Peyer's patch (tissue), 4 donors: ENCODE data around the gene RNF125.

Experiments used
- CTCF ChIP-seq, 6 experiments: fragments of 450-650 bp in 4 of 6; fragments of 200-600 bp in 2 of 6; sonication (generic) in 1 of 6; IDR thresholded peaks; one replicate each; pipeline ENCODE4 v1.5.1; 2017 to 2019; ENCODE audit warnings: antibody characterized with exemption in 6 of 6, mild to moderate bottlenecking in 3 of 6, moderate library complexity in 1 of 6
- POLR2A ChIP-seq, 2 donors: fragments of 450-650 bp; IDR thresholded peaks; one replicate each; pipeline ENCODE4 v1.5.1; 2017; ENCODE audit warnings: antibody characterized with exemption in 2 of 2, mild to moderate bottlenecking in 2 of 2, moderate library complexity in 2 of 2

GRCh38 chr18:32110005-32110404 lies 91.4 kb downstream of the RNF125 start:
- TF ChIP-seq POLR2A (IDR thresholded peaks at IDR 0.05) (no peak), CTCF (IDR thresholded peaks at IDR 0.05) (no peak)
